ENCODE measurements around the gene MAP3K5.

The MAP3K5 gene

GRCh38 chr6:136745300-136745699, 47.0 kb downstream of the MAP3K5 start:
- in situ Hi-C loops (cut with HindIII; ENCODE audit: low sequenced_read_pairs): no loop called here

GRCh38 chr6:136744889-136745288, 47.4 kb downstream of the MAP3K5 start:
- no peak for TF ChIP-seq CTCF (IDR thresholded peaks at IDR 0.05; ENCODE audit: low read depth, low read length)
- in situ Hi-C loops (cut with HindIII; ENCODE audit: low sequenced_read_pairs): no loop called here
- DNase-seq (ENCODE audit: low read depth, low spot score): no peak
- no peak overlapping the region for H3K4me3 ChIP-seq (ENCODE audit: low read depth, low read length)

More at GRCh38 chr6:136745300-136745699, 47.0 kb downstream of the MAP3K5 start:
- no peak overlapping the region for H3K4me3 ChIP-seq (ENCODE audit: low read depth, low read length)
- DNase-seq (ENCODE audit: low read depth, low spot score): no peak
- no peak for TF ChIP-seq CTCF (IDR thresholded peaks at IDR 0.05; ENCODE audit: low read depth, low read length)

GRCh38 chr6:136742125-136742524, 50.2 kb downstream of the MAP3K5 start:
- H3K4me3 ChIP-seq (ENCODE audit: low read depth, low read length): no peak overlapping the region
- TF ChIP-seq CTCF (IDR thresholded peaks at IDR 0.05; ENCODE audit: low read depth, low read length): no peak
- DNase-seq (ENCODE audit: low read depth, low spot score): no peak
- in situ Hi-C loops (cut with HindIII; ENCODE audit: low sequenced_read_pairs): no loop called here

- H3K4me3 ChIP-seq (ENCODE audit: low read depth, low read length): no peak overlapping the region
- no peak for TF ChIP-seq CTCF (IDR thresholded peaks at IDR 0.05; ENCODE audit: low read depth, low read length)
- in situ Hi-C loops (cut with HindIII; ENCODE audit: low sequenced_read_pairs): no loop called here
- no peak for DNase-seq (ENCODE audit: low read depth, low spot score)
These were observed 52.0 kb downstream of the MAP3K5 start for GRCh38 chr6:136740050-136740974.

- no peak for DNase-seq (ENCODE audit: low read depth, low spot score)
- TF ChIP-seq CTCF (IDR thresholded peaks at IDR 0.05; ENCODE audit: low read depth, low read length): no peak
- H3K4me3 ChIP-seq (ENCODE audit: low read depth, low read length): no peak overlapping the region
- in situ Hi-C loops (cut with HindIII; ENCODE audit: low sequenced_read_pairs): no loop called here
These were observed 52.8 kb downstream of the MAP3K5 start for GRCh38 chr6:136739501-136739900.

- in situ Hi-C loops (cut with HindIII; ENCODE audit: low sequenced_read_pairs): no loop called here
- no peak for DNase-seq (ENCODE audit: low read depth, low spot score)
- TF ChIP-seq CTCF (IDR thresholded peaks at IDR 0.05; ENCODE audit: low read depth, low read length): no peak
- no peak overlapping the region for H3K4me3 ChIP-seq (ENCODE audit: low read depth, low read length)
These were observed 53.2 kb downstream of the MAP3K5 start for GRCh38 chr6:136739071-136739470.
